Suprapubic skin (tissue), 3 donors: Measurements from ENCODE around the gene METTL4.

Source experiments
- CTCF ChIP-seq, 2 donors: fragments of 200-600 bp in 1 of 2; fragments of 450-650 bp in 1 of 2; sonication (generic) in 1 of 2; IDR thresholded peaks; one replicate each; pipeline ENCODE4 v1.5.1; 2016 to 2019; ENCODE audit warnings: antibody characterized with exemption in 2 of 2, mild to moderate bottlenecking in 1 of 2, moderate library complexity in 1 of 2
- EP300 ChIP-seq: sonication (generic); formaldehyde crosslinking; IDR thresholded peaks from one replicate; pipeline ENCODE4 v1.6.1; 2017; ENCODE audit warnings: antibody characterized with exemption
- POLR2A ChIP-seq, 2 donors: fragments of 450-650 bp; IDR thresholded peaks; one replicate each; pipeline ENCODE4 v1.6.1; 2017; ENCODE audit warnings: antibody characterized with exemption in 2 of 2, mild to moderate bottlenecking in 2 of 2, moderate library complexity in 2 of 2

DNA sequence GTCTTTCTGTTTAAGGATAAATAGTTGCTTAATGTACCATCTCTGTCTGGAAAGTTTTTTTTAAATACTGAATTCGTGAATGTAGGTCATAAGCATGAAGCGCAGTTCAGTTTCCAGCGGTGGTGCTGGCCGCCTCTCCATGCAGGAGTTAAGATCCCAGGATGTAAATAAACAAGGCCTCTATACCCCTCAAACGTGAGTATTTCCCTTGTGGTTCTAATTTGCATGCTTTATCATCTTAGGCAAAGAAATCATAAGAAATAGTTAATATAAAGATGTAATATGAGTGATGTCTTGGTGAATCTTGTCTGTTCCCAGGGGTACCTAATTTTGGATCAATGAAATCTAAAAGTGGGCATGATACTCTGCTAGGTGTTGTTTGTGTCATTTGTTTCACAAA is 1.6 kb upstream of the METTL4 start:
- no peak for TF ChIP-seq EP300
- TF ChIP-seq CTCF (IDR thresholded peaks at IDR 0.05): no peak
- no peak for TF ChIP-seq POLR2A (IDR thresholded peaks at IDR 0.05)
